HG03025 (cell line): ENCODE measurements around the gene DLG1.

Experiments
- ATAC-seq: cut with Tn5 transposase; IDR thresholded peaks from one replicate; pipeline ENCODE4 v1.9.1; 2021; ENCODE audit warnings: mild to moderate bottlenecking, moderate library complexity; ENCODE audit not compliant: unreplicated experiment, low FRiP score

Gene DLG1

GRCh38 chr3:197186887-197187588 is 111.4 kb downstream of the DLG1 start:
- no peak for ATAC-seq

GRCh38 chr3:197183582-197183981 is 114.8 kb downstream of the DLG1 start:
- ATAC-seq = no peak

DNA sequence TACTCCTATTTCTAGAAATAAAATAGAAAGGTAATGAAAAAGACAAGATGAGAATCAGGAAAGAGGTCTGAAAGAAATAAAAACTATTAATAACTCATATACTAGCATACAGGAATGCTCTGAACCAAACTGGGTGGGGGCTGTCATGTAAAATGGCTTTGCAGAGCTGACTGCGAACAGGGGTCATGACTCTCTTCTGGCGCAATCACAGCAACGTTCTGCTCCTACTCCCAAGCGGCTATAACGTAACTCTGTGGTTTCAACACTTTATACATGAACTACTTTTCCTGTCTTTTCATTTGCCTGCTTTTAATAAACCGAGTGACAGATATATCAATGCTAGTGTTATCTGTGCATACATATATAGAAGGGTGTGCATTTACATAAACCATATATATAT is 116.7 kb downstream of the DLG1 start:
- no peak for ATAC-seq

DNA sequence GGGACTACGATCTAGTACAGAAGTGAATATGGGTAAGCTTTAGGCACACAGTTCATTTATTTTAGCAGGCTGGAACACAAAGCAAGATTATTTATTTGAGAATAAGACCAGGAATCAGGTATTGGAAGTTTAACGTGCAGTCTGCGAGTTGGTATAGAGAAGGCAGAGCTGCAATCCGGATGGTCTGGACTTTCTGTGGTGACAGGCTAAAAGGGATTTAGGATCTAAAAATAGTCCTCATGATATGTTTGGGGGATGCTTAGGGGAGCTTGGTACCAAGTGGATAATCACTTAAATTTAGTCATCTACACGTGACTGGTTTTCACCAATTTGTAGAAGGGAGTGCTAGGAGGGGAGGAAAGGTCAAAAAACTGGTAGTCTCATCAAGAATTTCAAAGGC is 119.4 kb downstream of the DLG1 start:
- ATAC-seq = no peak

DNA sequence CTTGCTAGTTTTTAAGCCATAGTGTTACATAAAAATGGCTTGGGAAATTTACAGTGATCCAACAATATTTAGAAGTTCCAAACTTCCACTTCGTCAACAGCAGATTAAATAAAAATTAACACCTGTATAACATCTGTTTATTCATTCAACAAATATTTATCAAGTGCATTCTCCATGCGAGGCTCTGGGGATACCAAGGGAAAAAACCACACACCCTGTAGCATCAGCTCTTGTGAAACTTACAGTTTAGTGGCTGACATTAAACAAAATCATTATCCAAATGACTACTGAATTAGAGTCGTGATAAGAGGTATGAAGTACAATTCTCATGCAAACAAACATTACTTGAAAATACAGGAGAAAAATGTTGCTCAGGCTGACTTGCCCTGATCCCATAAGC is 122.9 kb downstream of the DLG1 start:
- no peak for ATAC-seq

GRCh38 chr3:197174927-197175326 is 123.5 kb downstream of the DLG1 start:
- no peak for ATAC-seq

GRCh38 chr3:197173620-197174019 is 124.8 kb downstream of the DLG1 start:
- ATAC-seq = no peak

- ATAC-seq = no peak
Observed at GRCh38 chr3:197171481-197172067, 126.8 kb downstream of the DLG1 start.

DNA sequence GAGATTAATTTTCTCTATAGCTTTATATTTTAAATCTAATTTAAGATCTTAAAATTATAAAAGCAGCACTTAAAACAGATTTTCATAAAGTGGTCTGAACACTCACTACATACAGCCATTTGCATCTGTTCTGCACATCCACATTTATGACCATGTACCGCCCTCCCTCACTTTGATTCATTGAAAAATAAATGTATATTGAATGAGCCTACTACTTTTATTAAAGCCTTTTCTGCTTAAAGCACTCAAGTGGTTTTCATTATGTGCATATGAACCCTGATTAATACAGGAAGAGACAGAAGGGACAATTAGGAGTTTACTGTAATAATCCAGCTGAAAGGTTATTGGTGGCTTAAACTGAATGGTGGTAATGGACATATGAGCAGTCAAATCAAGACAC is 129.4 kb downstream of the DLG1 start:
- no peak for ATAC-seq

DNA sequence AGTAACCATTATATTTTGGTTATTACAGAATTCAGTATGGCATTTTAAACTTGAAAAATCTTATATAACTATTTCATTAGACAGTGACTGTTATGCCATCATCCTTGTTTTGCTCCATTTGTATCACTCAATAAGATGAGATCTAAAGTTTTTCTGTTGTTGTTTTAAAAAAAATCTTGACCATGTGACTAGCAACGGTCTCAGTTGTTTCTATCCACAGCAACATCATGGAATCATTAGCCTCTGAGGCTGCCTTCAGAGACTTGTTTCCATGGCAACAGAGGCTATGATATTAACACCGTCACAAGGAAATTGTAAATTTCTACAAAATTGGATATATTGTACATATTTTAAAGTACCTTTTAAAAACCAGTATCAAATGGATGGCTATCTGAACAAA is 129.8 kb downstream of the DLG1 start:
- ATAC-seq = no peak

DNA sequence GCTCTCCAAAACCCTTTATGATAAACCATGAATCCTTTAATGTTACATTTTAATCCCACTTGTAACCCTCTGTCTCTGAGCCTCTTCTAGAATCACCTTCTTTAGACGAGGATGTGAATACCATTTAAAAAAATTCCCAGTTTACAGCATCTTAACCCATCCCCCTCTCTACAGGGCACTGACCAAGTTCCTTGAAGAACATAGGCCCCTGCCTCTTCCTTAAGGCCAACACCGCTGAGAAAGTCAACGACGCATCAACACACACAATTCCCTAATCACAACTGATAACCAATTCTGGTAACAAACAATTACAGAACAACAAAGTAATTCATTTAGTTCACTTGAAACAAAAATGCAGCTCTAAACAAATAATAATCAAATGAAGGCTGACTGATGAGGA is 130.3 kb downstream of the DLG1 start:
- no peak for ATAC-seq

DNA sequence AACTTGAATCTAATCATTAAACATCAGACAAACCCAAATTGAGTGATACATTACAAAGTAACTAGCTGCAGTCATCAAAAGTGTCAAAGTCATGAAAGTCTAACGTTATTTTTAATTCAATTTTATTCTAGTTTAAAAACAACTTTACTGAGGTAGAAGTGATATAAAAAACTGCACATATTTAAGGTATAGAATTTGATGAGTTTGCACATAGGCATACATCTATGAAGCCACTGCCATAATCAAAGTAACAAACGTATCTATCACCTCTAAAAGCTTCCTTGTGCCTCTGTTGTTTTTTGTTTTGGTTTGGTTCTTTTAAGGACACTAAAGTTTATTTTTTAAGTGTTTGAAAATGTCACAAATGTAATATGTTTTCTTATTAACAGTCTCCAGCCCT is 130.9 kb downstream of the DLG1 start:
- no peak for ATAC-seq

DNA sequence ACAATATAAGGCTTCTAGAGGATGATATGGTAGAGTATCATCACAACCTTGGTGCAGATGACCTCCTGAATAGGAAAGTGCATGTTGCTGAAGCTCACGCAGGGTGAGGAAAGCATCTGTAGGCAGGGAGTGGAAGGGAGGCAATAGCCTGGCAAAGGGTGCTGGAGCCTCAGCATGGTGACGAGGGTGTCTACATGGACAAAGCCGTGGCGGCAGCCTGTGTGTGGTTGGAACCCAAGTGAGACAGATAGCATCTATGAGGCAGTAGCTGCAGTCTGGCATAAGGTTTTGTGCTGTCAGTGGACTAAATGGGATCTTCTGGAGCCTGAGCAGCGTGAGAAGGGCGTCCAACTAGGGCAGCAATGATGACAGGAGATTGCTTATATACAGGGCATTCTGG is 132.5 kb downstream of the DLG1 start:
- ATAC-seq = no peak

DNA sequence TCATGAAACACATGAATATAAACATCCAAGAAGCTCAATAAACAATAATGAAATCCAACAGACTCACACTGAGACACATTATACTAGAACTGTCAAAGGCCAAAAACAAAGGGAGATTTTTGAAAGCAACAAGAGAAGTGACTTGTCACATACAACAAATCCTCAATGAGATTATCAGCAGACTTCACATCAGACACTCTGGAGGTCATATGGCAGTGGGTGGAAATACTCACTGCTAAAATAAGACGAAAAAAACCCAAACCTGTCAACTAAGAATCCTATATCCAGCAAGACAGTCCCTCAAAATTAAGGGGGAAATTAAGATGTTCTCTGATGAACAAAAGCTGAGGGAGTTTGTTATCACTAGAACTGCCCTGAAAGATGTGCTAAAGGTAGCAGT is 143.4 kb downstream of the DLG1 start:
- ATAC-seq = no peak

DNA sequence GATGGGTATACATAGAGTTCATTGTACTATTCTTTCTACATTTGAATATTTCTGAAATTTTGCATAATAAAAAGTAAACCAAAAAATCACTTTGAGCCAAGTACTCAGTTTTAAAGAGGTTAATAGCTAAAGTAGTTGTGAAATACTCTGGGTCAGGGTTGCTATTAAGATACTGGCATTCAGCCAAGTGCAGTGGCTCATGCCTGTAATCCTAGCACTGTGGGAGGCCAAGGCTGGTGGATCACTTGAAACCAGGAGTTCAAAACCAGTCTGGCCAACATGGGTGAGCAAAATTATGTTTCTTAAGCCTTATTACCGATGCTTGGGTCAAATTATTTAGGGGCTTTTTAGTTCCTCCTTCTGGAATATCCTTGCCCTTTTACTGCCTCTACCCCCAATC is 146.8 kb downstream of the DLG1 start:
- ATAC-seq = no peak

- ATAC-seq = no peak
Observed at GRCh38 chr3:197149528-197149927, 148.9 kb downstream of the DLG1 start.

DNA sequence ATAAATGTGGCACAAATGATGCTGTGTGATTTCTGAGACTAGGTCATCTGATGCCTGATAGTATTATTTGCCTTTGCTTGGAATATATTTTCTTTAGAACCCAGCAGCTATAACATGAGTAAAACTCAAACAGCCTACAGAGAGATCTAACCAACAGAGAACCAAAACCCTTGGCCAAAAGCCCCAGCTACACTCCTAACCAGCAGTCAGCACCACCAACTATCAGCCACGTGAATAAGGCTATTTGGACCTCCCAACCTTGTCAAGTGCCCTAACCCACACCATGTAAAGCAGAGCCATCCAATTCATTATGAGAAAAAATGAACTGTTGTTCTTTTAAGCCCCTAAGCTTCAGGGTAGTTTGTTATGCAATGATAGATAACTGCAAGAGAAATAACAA is 154.2 kb downstream of the DLG1 start:
- no peak for ATAC-seq

- no peak for ATAC-seq
Observed at GRCh38 chr3:197139586-197139985, 158.8 kb downstream of the DLG1 start.

GRCh38 chr3:197137751-197138150 is 160.7 kb downstream of the DLG1 start:
- no peak for ATAC-seq

- ATAC-seq = no peak
Observed at GRCh38 chr3:197136744-197137143, 161.7 kb downstream of the DLG1 start.

DNA sequence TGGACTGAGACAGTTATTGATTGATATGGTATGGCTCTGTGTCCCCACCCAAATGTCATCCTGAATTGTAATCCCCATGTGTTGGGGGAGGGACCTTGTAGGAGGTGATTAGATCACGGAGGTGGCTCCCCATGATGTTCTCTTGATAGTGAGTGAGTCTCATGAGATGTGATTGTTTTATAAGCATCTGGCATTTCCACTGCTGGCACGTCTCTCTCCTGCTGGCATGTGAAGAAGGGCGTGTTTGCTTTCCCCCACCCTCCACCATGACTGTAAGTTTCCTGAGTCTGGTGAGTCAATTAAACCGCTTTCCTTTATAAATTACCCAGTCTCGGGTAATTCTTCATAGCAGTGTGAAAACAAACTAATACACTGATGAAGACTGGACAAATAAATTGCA is 163.2 kb downstream of the DLG1 start:
- no peak for ATAC-seq

- no peak for ATAC-seq
Observed at GRCh38 chr3:197132916-197133530, 165.4 kb downstream of the DLG1 start.
